ENCODE measurements around the gene WRNIP1.
A peak's percentile ranks its signal among the peaks of the same experiment; 100 is the strongest.

Gene WRNIP1

GRCh38 chr6:2786269-2786668 is 21.1 kb downstream of the WRNIP1 start:
- TF ChIP-seq CTCF (IDR thresholded peaks at IDR 0.05; ENCODE audit: insufficient read depth, low read length, missing control alignments), result no peak
- DNase-seq (ENCODE audit: low read depth, low spot score), result no peak
- POLR2A ChIA-PET, result no interaction called here
- CTCF ChIA-PET, result interaction anchor here (1.2 to 3.7 kb wide), 3 partner anchors 17 to 166 kb away, joined by 4 to 12 read pairs (median 4); partner anchors contain the start of gene MYLK4
- no peak overlapping the region for H3K4me3 ChIP-seq (ENCODE audit: low read depth, low read length)

- ChIA-PET CTCF (interaction anchor here (0.6 to 6.1 kb wide), 47 partner anchors 9 to 1195 kb away, joined by 3 to 114 read pairs (median 5); partner anchors contain the start of gene SERPINB1), POLR2A (interaction anchor here (0.5 to 1.3 kb wide), 4 partner anchors 56 to 362 kb away, joined by 3 read pairs; no protein-coding TSS in a partner anchor)
- DNase-seq (ENCODE audit: low read depth, low spot score), result peak; percentile 61
- H3K4me3 ChIP-seq (ENCODE audit: low read depth, low read length), result no peak overlapping the region
- peak; percentile 68 for TF ChIP-seq CTCF (IDR thresholded peaks at IDR 0.05; ENCODE audit: insufficient read depth, low read length, missing control alignments)
These were observed 25.6 kb downstream of the WRNIP1 start for GRCh38 chr6:2790588-2791449.

- no peak for DNase-seq (ENCODE audit: low read depth, low spot score)
- no peak overlapping the region for H3K4me3 ChIP-seq (ENCODE audit: low read depth, low read length)
- no peak for TF ChIP-seq CTCF (IDR thresholded peaks at IDR 0.05; ENCODE audit: insufficient read depth, low read length, missing control alignments)
- ChIA-PET CTCF (interaction anchor here (0.6 to 6.1 kb wide), 48 partner anchors 9 to 1196 kb away, joined by 3 to 114 read pairs (median 4); partner anchors contain the start of gene SERPINB1), POLR2A (interaction anchor here (0.6 to 1.3 kb wide), 3 partner anchors 55 to 145 kb away, joined by 3 read pairs; no protein-coding TSS in a partner anchor)
These were observed 26.3 kb downstream of the WRNIP1 start for GRCh38 chr6:2791450-2791974.

- ChIA-PET CTCF (interaction anchor here (1.0 to 6.1 kb wide), 23 partner anchors 11 to 1197 kb away, joined by 3 to 114 read pairs (median 8); partner anchors contain the start of gene SERPINB1), POLR2A (no interaction called here)
- DNase-seq (ENCODE audit: low read depth, low spot score), result no peak
- no peak for TF ChIP-seq CTCF (IDR thresholded peaks at IDR 0.05; ENCODE audit: insufficient read depth, low read length, missing control alignments)
- no peak overlapping the region for H3K4me3 ChIP-seq (ENCODE audit: low read depth, low read length)
These were observed 27.3 kb downstream of the WRNIP1 start for GRCh38 chr6:2792330-2793110.

GRCh38 chr6:2793534-2794151 is 28.4 kb downstream of the WRNIP1 start:
- DNase-seq (ENCODE audit: low read depth, low spot score), result no peak
- POLR2A ChIA-PET, result no interaction called here
- TF ChIP-seq CTCF (IDR thresholded peaks at IDR 0.05; ENCODE audit: insufficient read depth, low read length, missing control alignments), result no peak
- no peak overlapping the region for H3K4me3 ChIP-seq (ENCODE audit: low read depth, low read length)
- CTCF ChIA-PET, result interaction anchor here (0.7 to 6.1 kb wide), 7 partner anchors 23 to 159 kb away, joined by 3 to 114 read pairs (median 6); partner anchors contain the start of gene SERPINB1

Data from AG04449 (cell line).